ENCODE results near the gene P2RX3.

P2RX3 gene

DNA sequence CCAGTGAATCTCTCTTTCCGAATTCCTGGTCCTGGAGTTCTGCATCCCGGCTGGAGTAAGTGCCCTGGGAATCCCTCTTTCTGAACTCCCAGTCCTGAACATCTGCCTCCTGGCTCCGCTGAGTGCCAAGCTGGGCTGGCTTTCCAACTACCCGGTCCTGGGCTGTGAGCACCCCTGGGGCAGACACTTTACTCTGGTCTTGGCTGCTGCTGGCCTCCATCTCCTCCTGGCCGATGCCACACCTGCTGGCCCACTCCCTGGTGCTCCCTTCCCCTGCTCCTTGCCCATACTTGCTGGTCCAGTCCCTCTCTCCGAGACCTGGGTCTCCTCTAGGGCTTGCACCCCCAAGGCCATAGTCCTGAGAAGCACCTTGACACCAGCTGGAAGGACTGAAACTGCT lies 28.1 kb upstream of the P2RX3 start:
- DNase-seq = no peak

DNA sequence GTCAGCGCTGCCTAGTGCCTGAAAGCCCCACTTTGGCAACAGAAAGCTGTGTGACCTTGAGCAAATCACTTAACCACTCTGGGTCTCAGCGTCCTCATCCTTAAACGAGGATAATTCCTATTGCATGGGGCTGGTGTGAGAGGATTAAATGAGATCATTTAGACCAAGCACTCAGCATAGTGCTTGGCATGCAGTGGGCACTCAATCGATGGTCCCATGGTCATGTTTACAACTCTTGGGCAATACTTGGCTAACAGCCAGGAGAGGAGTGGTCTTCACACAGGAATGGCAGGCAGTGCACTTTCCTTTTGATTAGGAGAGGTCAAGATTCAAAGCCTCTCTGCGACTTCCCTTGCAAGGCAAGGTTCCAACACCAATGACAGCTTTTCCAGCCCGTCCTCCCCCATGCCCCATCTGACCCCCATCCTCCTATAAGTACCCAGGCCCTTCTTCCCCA lies 27.5 kb upstream of the P2RX3 start:
- no peak for DNase-seq

GRCh38 chr11:57311109-57311936 lies 26.8 kb upstream of the P2RX3 start:
- DNase-seq = peak; percentile 61

DNA sequence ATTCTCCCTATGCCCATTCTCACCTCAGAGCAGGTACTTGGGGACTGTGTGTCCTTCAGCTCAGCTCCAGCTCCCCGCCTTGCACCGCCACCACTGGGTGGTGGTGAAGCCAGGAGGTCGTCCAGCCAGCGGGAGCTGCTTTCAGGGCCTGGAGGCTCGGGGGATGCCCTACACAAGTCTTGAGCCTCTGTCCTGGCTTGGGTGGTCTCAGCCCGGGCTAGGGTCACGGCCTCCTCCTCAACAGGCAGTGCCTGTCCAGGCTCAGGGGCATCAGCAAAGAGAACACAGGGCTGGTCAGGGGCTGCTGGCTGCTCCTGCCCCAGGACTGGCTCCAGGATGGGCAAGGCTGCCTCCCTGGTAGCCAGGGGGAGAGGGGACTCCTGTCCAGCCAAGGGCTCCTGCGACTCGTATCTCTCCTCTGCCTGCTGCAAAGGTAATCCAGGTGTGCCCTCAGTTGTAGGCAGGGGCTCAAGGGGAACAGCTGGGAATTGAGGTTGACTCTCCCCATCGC lies 25.6 kb upstream of the P2RX3 start:
- no peak for DNase-seq

- DNase-seq = no peak
Measured at GRCh38 chr11:57313071-57313787, 24.9 kb upstream of the P2RX3 start.

DNA sequence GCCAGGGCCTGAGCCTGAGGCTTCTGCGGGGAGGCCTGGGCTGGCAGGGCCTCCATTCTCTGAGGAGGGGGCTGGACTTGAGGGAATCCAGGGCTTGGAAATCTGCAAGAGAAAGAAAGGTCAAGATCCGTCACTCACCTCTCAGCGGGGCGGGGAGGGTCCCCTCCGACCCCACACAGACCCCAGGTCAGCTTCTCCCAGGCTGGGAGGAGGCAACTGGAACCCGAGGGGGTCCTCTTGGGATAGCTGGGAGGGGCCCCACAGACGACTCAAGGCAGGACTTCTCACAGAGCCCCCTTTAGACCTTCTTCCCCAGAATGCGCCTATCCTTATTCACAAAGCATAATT lies 24.4 kb upstream of the P2RX3 start:
- DNase-seq = no peak

DNA sequence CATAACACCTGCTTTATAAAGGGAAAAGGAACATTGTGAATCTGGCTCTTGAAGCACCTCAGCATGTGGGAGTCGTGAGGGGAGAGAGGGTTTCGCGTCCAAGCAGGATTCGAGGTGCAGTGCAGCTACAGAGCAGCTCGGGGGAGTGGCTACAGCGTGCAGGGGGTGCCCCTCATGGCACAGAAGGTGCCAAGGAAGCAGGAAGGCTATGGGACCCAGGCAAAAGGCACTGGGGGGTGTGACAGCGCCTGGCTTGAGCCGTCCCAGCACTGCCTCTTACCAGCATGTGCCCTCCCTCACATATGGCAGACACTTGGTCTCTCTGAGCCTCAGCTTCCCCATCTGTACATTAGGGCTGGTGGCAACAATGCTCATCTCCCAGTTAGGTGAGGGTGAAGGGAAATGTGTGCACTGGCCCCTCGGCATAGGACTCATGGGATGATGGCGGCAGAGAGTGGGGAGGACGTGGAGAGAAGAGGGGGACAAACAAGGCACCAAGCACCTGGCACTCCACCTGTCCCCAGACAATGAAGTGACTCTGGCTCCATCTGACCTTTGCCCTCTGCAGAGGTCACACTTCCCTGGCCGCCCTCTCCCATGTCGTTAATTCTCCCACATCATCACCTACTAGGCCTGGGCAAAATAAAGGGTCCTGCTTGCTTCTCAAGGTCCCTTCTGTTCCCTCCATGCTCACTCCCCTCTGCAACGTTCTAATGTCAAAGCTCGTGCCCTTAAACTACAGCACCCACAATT lies 23.8 kb upstream of the P2RX3 start:
- DNase-seq = no peak

- no peak for DNase-seq
Measured at GRCh38 chr11:57315491-57315890, 22.7 kb upstream of the P2RX3 start.

- DNase-seq = no peak
Measured at GRCh38 chr11:57316017-57316416, 22.1 kb upstream of the P2RX3 start.

DNA sequence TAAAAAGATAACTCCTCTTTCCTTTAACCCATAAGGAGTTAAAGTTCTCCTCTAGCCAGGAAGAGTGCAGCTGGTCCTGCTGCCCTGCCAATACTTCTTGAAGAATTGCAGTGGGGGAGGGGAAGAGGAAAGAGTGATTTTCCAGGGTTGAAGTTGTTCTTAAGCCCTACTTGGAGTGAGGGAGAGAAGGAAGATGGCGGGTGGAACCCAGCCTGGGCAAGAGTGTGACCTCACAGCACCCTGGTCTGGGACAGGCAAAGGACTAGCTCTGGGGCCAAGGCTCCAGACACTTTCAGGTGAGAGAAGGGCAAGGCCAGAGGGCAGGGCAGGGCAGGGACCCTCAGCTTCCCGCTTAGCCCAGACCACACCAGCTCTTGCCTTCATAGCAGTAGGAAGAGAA lies 20.0 kb upstream of the P2RX3 start:
- no peak for DNase-seq

GRCh38 chr11:57320067-57320718 lies 18.0 kb upstream of the P2RX3 start:
- no peak for DNase-seq

DNA sequence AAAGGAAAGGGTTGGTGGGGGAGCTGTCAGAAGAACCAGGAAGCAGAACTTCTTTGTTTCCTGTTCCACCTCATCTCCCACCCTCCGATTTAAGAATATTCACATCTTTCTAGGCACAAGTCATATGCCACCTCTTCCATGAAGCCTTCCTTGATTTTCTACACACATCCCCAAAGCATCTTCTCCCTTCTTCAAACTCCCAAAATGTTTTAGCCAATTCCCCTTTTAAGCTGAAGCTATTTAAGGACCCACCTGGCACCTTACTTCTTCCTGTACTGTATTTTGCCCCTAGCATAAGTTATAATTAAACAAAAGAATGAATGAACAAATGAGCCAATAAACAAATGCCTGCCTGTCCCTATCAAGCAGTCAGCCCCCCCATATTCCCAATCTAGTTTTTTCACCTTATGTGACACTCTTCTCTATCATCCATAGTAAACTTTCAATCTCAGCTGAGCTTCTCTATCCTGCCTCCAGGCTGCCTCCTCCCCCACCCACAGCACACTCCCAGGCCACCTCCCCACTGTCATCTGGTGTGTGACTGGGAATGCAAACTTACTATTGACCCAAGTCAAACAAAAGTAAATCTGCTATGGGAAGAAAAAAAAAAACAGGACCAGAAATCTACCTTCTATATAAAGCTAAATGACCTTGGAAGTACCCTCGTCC lies 17.3 kb upstream of the P2RX3 start:
- DNase-seq = no peak

GRCh38 chr11:57321388-57322255 lies 16.5 kb upstream of the P2RX3 start:
- DNase-seq = no peak

GRCh38 chr11:57322256-57323166 lies 15.6 kb upstream of the P2RX3 start:
- peak; percentile 28 for DNase-seq

- no peak for DNase-seq
Measured at GRCh38 chr11:57323167-57323854, 14.8 kb upstream of the P2RX3 start.

DNA sequence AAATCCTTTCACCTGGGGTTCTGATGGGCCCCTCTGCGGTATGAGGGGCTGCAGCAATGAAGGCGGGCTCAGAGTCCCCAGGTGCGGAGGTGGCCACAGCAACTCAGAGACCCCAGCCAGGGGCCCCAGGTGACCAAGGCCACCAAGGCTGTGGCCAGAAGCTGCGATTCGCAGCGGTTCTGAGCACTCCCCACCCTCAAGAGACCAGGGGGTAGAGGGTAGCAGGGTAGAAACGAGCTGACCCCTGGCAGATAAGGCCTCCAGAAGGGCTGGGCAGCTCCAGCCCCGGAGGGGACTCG lies 14.3 kb upstream of the P2RX3 start:
- DNase-seq = no peak

DNA sequence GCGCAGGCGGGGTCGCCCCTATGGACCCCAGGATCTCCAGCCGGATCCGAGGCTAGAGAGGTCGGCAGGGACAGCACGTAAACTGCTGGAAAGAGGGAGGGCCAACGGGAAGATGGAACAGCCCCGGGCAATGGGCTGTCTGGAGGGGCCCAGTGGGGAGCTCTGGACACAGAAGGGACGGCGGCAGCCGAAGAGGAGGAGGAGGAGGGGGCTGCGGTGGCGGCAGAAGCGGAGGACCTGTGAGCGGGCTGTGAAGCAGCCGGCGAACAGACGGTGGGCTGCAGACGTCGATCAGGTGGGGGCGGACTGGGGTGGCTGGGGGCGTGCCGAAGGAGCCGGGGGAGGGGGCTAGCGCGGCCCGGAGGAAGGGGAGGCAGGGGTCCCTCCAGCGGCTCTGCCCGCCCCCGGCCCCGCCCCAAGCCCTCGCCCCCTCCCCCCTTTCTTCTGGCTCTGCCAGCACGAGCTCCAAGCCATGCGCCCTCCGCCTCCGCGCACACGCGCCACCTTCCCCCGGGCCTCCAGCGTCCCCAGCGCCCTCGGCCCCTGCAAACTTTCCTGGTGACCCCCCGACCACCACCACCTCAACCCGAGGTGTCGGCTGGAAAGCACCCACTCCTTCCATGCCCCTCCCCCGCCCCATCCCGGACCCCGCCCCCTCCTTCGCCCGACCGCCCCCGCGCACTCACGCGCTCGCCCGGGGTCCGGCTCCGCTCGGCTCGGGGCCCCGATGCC lies 13.8 kb upstream of the P2RX3 start:
- peak; percentile 18 for DNase-seq

GRCh38 chr11:57324886-57325734 lies 13.0 kb upstream of the P2RX3 start, which contains the start of gene TNKS1BP1:
Gene TNKS1BP1 (minus strand): TSS chr11:57324952. CDS start chr11:57321885, 3,067 bp downstream.
- peak; percentile 85 for DNase-seq
